T-helper 2 cell treated with Interferon-gamma antibody and Interleukin-4, amounts not matched to agents 5 μg/mL and 100 μg/mL, for 36 hours (primary cell): Measurements from ENCODE around the gene NFKB1.
A peak's percentile ranks its signal among the peaks of the same experiment; 100 is the strongest.

Experiments
- DNase-seq: peaks from one replicate; pipeline ENCODE4 v3.0.0; 2021; ENCODE audit warnings: low spot score
- H3K27ac Mint-ChIP-seq: one replicate; pipeline ENCODE4 v1.8.0; 2021; ENCODE audit warnings: mild to moderate bottlenecking, mixed read lengths
- H3K27me3 Mint-ChIP-seq: one replicate; pipeline ENCODE4 v1.8.0; 2021; ENCODE audit warnings: low read depth, mixed read lengths
- H3K36me3 Mint-ChIP-seq: one replicate; pipeline ENCODE4 v1.8.0; 2021; ENCODE audit warnings: low read depth, mixed read lengths
- H3K4me1 Mint-ChIP-seq: one replicate; pipeline ENCODE4 v1.8.0; 2021; ENCODE audit warnings: low read depth, mixed read lengths
- H3K4me3 Mint-ChIP-seq: one replicate; pipeline ENCODE4 v1.8.0; 2022; ENCODE audit warnings: mild to moderate bottlenecking, moderate library complexity, mixed read lengths
- H3K9me3 Mint-ChIP-seq: one replicate; pipeline ENCODE4 v1.8.0; 2021; ENCODE audit warnings: mixed read lengths

Gene NFKB1

DNA sequence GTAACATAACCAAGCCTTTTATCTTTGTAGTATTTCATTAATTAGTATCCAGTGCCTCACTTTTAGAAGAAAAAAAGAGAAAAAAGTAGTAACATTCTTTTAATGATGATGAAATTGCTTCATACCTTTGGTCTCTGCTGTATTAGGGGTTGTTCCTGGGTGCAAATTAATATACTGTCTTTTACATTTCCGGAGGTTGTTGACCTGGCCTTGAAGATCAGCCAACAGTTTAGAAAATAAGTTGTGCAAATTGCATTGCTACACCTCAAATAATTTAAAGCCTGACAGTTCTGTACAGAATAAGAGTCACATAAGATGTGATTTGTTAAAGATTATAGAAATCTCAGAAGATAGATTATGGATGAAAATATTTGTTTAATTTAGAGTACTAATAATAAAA is 3.8 kb downstream of the NFKB1 start:
- H3K27ac Mint-ChIP-seq, result no peak overlapping the region
- H3K27me3 Mint-ChIP-seq, result no peaks in the 10 kb centered on the region
- H3K4me3 Mint-ChIP-seq, result peak overlapping the region; percentile 86
- DNase-seq, result no peak
- H3K4me1 Mint-ChIP-seq, result peaks cover 45% of the 10 kb centered on the region
- H3K9me3 Mint-ChIP-seq, result no peaks in the 10 kb centered on the region
- peaks cover 31% of the 10 kb centered on the region for H3K36me3 Mint-ChIP-seq

DNA sequence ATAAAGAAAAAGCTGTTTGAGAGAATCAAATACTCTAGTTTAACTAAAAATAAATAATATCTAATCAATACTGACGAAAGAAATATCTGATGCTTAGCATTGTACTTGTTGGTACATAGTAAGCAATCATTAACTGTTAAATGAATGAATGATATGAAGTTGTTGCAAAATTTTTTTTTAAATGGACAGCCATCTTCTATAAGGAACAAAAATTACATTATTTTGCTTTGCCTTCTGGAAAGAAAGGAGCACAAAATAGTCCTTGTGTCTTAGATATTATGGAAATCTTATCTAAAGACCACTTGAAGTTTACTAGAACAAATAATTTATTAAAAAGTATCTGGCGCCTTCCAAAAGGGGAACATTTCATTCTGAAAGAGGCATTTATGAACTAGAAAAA is 4.5 kb downstream of the NFKB1 start:
- no peaks in the 10 kb centered on the region for H3K27me3 Mint-ChIP-seq
- no peaks in the 10 kb centered on the region for H3K9me3 Mint-ChIP-seq
- DNase-seq, result no peak
- peaks cover 35% of the 10 kb centered on the region for H3K36me3 Mint-ChIP-seq
- H3K4me1 Mint-ChIP-seq, result peaks cover 49% of the 10 kb centered on the region
- no peak overlapping the region for H3K27ac Mint-ChIP-seq
- H3K4me3 Mint-ChIP-seq, result no peak overlapping the region

DNA sequence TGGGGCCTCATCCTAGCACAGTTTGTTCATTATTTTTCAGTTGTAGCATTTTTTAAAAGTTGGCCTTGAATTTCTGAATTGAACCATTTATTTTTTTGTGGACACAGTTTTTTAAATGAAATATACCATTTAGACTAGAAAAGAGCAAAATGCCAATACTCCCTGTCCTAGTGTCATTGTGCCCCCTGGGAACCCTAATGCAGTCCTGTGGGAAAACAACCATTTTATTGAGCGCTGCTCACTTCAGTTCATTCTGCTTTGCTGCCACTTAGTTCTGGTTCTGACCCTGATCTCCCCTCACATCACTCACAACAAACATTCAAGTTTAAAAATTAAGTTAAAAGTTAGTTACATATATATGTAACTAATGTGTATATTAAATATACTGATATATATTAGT is 5.4 kb downstream of the NFKB1 start:
- Mint-ChIP-seq H3K36me3 (peaks cover 37% of the 10 kb centered on the region), H3K27me3 (no peaks in the 10 kb centered on the region), H3K4me3 (no peak overlapping the region), H3K9me3 (no peaks in the 10 kb centered on the region), H3K27ac (no peak overlapping the region), H3K4me1 (peaks cover 49% of the 10 kb centered on the region)
- no peak for DNase-seq

DNA sequence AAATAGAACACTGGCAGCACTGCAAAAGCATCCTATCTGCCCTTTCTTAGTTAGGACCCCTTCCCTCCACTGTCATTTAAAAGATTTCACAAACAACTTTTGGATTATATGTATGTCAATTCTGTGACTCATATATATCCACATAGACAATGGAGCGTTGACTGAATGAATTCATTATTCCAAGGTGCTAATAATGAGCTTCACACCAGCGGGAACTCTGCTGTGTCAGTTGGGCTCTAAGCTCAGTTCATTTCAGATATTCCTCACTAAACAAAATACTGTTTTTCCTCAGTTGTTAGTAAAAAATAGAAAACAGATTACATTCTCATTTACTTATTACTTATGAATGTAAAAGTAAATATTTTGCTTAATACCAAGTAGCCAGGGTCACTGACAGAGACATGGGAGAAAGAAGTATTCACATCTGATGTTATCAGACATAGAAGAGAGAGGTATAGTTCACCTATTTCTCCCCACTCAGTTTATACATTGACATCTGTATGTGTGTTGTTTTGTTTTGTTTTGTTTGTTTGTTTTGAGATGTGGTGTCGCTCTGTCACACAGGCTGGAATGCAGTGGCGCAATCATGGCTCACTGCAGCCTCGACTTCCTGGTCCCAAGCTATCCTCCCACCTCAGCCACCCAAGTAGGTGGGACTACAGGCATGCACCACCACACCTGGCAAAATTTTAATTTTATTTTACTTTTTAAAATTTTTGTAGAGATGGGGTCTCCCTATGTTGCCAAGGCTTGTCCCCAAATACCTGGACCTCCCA is 10.9 kb downstream of the NFKB1 start:
- Mint-ChIP-seq H3K9me3 (peaks cover 19% of the 10 kb centered on the region), H3K27ac (no peak overlapping the region), H3K4me1 (peaks cover 39% of the 10 kb centered on the region), H3K27me3 (no peaks in the 10 kb centered on the region), H3K36me3 (peaks cover 51% of the 10 kb centered on the region), H3K4me3 (no peak overlapping the region)
- DNase-seq, result no peak

- H3K4me1 Mint-ChIP-seq, result peaks cover 44% of the 10 kb centered on the region
- no peak overlapping the region for H3K27ac Mint-ChIP-seq
These were observed 13.3 kb downstream of the NFKB1 start for GRCh38 chr4:102514298-102514964.

DNA sequence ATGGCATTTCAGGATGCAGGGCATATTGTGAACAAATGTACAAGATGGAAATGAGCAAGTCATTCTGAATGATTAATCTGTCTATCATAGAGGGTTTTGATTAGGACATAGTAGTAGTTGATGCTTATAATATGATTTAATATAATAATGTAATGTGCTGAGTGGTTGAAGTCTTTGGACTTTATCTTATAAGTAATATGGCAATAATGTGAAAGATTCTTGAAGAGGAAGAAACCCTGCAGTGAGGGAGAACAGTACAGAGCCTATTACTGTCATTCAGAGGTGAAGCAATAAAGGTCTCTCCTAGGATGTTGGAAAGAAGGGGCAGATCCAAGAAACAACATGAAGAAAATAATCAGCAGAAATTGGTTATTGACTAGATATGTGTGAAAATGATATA is 16.6 kb downstream of the NFKB1 start:
- peaks cover 52% of the 10 kb centered on the region for H3K4me1 Mint-ChIP-seq
- H3K9me3 Mint-ChIP-seq, result peaks cover 19% of the 10 kb centered on the region
- H3K27ac Mint-ChIP-seq, result peak overlapping the region; percentile 8
- no peaks in the 10 kb centered on the region for H3K27me3 Mint-ChIP-seq
- peaks cover 40% of the 10 kb centered on the region for H3K36me3 Mint-ChIP-seq
- peak overlapping the region; percentile 8 for H3K4me3 Mint-ChIP-seq
- no peak for DNase-seq

More at GRCh38 chr4:102514298-102514964, 13.3 kb downstream of the NFKB1 start:
- H3K9me3 Mint-ChIP-seq, result peaks cover 19% of the 10 kb centered on the region
- DNase-seq, result no peak
- H3K36me3 Mint-ChIP-seq, result peaks cover 53% of the 10 kb centered on the region
- no peak overlapping the region for H3K4me3 Mint-ChIP-seq
- no peaks in the 10 kb centered on the region for H3K27me3 Mint-ChIP-seq

GRCh38 chr4:102518703-102519131 is 17.6 kb downstream of the NFKB1 start:
- Mint-ChIP-seq H3K4me1 (peaks cover 59% of the 10 kb centered on the region), H3K27ac (peak overlapping the region; percentile 34), H3K9me3 (peaks cover 19% of the 10 kb centered on the region), H3K4me3 (peak overlapping the region; percentile 33), H3K36me3 (peaks cover 40% of the 10 kb centered on the region), H3K27me3 (no peaks in the 10 kb centered on the region)
- no peak for DNase-seq

GRCh38 chr4:102519925-102520324 is 18.8 kb downstream of the NFKB1 start:
- no peak for DNase-seq
- Mint-ChIP-seq H3K4me3 (no peak overlapping the region), H3K9me3 (peaks cover 14% of the 10 kb centered on the region), H3K4me1 (peaks cover 60% of the 10 kb centered on the region), H3K27me3 (no peaks in the 10 kb centered on the region), H3K27ac (no peak overlapping the region), H3K36me3 (peaks cover 40% of the 10 kb centered on the region)

- Mint-ChIP-seq H3K4me1 (peaks cover 70% of the 10 kb centered on the region), H3K27me3 (no peaks in the 10 kb centered on the region), H3K36me3 (peaks cover 39% of the 10 kb centered on the region), H3K27ac (no peak overlapping the region), H3K4me3 (no peak overlapping the region), H3K9me3 (peaks cover 2% of the 10 kb centered on the region)
- no peak for DNase-seq
These were observed 20.4 kb downstream of the NFKB1 start for GRCh38 chr4:102521570-102521969.

DNA sequence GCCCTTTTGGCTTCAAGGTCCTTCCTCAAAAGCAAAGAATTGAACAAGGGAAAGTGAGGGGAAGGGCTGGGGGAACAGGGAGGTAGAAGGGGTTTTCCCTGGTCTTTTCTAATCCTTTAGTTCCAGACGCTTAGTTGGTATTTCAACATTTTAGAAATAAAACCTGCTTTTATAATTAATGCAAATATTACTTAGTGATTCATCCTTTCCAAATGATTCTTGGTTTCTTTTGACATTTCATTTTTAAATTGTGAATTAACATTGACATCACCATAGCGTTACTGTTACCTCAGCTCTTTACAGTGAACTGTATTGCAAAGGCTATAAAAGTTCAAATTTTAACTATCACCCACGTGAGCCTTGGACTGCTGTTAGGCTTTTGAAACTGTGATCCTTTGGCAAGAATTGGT is 20.9 kb downstream of the NFKB1 start:
- Mint-ChIP-seq H3K27ac (peak overlapping the region; percentile 9), H3K36me3 (peaks cover 37% of the 10 kb centered on the region), H3K4me3 (no peak overlapping the region), H3K4me1 (peaks cover 69% of the 10 kb centered on the region), H3K27me3 (no peaks in the 10 kb centered on the region), H3K9me3 (no peaks in the 10 kb centered on the region)
- DNase-seq, result no peak

DNA sequence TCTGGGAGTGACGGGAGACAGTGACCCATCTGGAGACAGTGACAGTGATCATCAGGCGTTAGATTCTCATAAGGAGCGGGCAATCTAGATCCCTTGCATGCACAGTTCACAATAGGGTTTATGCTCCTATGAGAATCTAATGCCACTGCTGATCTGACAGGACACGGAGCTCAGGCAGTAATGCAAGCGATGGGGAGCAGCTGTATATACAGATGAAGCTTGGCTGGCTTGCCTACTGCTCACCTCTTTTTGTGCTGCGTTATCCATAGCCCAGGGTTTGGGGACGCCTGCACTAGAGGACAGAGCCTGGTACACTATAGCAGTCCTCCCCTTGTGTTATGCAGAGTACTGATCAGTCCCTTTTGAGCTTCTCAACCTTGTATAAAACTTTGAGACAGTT is 23.5 kb downstream of the NFKB1 start:
- Mint-ChIP-seq H3K9me3 (no peaks in the 10 kb centered on the region), H3K27ac (no peak overlapping the region), H3K4me3 (peak overlapping the region; percentile 37), H3K4me1 (peaks cover 72% of the 10 kb centered on the region), H3K27me3 (no peaks in the 10 kb centered on the region), H3K36me3 (peaks cover 31% of the 10 kb centered on the region)
- no peak for DNase-seq

DNA sequence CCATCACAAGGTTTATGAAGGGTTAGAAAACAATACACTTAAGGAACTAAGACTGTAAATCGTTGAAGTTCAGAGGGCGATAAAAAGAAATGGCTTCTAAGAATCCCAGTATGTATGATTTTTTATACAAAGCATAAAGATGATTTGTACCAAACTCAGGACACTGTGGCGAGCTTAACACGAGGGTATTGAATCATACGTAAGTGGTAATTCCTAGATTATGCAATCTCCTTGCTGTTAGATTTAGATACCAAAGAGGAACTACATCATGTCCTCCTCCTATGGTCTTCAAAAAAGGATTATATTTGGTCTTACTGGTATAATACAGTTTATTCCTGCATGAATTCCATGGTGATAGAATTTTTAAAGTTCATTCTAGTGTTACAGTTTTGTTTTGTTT is 23.9 kb downstream of the NFKB1 start:
- peaks cover 76% of the 10 kb centered on the region for H3K4me1 Mint-ChIP-seq
- no peaks in the 10 kb centered on the region for H3K27me3 Mint-ChIP-seq
- H3K36me3 Mint-ChIP-seq, result peaks cover 35% of the 10 kb centered on the region
- H3K4me3 Mint-ChIP-seq, result peak overlapping the region; percentile 37
- no peaks in the 10 kb centered on the region for H3K9me3 Mint-ChIP-seq
- H3K27ac Mint-ChIP-seq, result no peak overlapping the region
- DNase-seq, result no peak

- no peak overlapping the region for H3K27ac Mint-ChIP-seq
- peaks cover 76% of the 10 kb centered on the region for H3K4me1 Mint-ChIP-seq
- H3K36me3 Mint-ChIP-seq, result peaks cover 39% of the 10 kb centered on the region
These were observed 24.3 kb downstream of the NFKB1 start for GRCh38 chr4:102525504-102525903.

DNA sequence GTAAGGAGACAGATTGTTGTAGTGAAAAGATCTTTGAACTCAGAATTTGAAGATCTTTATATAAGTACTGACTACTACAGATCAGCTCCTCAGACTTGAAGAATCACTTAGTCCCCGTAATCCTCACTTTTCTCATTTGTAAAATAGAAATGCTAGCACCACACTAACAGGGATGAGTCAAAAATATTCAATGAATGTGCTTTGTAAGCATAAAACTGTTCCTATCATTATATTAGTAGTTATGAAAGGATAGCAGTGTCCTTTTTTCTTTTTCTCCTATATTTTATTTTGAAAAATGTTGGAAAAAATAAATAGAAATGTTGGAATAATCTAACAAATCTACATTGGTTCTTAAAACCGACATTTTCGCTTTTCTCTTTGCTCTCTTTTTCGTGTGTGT is 25.4 kb downstream of the NFKB1 start:
- DNase-seq, result no peak
- Mint-ChIP-seq H3K27ac (no peak overlapping the region), H3K4me1 (peaks cover 75% of the 10 kb centered on the region), H3K36me3 (peaks cover 49% of the 10 kb centered on the region), H3K4me3 (no peak overlapping the region), H3K27me3 (no peaks in the 10 kb centered on the region), H3K9me3 (no peaks in the 10 kb centered on the region)

More at GRCh38 chr4:102525504-102525903, 24.3 kb downstream of the NFKB1 start:
- Mint-ChIP-seq H3K27me3 (no peaks in the 10 kb centered on the region), H3K9me3 (no peaks in the 10 kb centered on the region), H3K4me3 (peak overlapping the region; percentile 37)
- DNase-seq, result no peak
